DMS114 treated with DMSO at 0.1 percent for 48 hours (cell line): ENCODE measurements around the gene PLEKHJ1.
"Not testable (repeated sequence)": the region's sequence is repeated elsewhere in the genome, so short reads cannot be mapped to it uniquely, and the experiment has no call there.

Experiments
- DNase-seq: peaks from one replicate; lab custom pipeline; 2025; ENCODE audit not compliant: unreplicated experiment; lab: John Stamatoyannopoulos, UW

The PLEKHJ1 gene

GRCh38 chr19:2236314-2237050 lies at the start of gene PLEKHJ1, which contains the start of gene SF3A2:
Gene PLEKHJ1, minus strand, starts transcription at chr19:2236329. Its CDS starts 81 bp downstream, at chr19:2236248.
Gene SF3A2, plus strand, starts transcription at chr19:2236824. Its CDS starts 6,595 bp downstream, at chr19:2243419.
- peak; percentile 83 for DNase-seq

DNA sequence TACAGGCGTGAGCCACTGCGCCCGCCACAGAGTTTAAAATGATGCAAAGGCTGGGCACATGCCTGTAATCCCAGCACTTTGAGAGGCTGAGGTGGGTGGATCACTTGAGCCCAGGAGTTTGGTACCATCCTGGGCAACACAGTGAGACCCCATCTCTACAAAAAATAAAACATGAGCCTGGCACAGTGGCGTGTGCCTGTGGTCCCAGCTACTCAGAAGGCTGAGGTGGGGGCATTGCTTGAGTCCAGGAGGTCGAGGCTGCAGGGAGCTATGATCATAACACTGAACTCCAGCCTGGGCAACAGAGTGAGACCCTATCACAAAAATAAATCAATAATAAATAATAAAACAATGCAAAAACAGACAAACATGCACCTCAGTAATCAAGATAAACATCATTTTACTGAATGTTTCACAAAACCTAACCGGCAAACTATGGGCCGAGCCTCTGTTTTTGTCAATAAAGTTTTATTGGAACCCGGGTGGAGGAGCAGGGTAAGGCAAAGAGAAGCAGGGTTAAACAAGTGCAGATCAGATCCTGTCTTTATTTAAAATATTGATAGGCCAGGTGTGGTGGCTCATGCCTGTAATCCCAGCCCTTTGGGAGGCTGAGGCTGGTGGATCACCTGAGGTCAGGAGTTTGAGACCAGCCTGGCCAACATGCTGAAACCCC lies 47.8 kb upstream of the PLEKHJ1 start:
- DNase-seq = no peak

- DNase-seq = no peak
Observed at GRCh38 chr19:2282862-2283237, 46.7 kb upstream of the PLEKHJ1 start.

- no peak for DNase-seq
Observed at GRCh38 chr19:2282062-2282861, 46.1 kb upstream of the PLEKHJ1 start, which contains the start of gene PEAK3. Gene PEAK3, minus strand, starts transcription at chr19:2282175. Its CDS starts 1,244 bp downstream, at chr19:2280931.

DNA sequence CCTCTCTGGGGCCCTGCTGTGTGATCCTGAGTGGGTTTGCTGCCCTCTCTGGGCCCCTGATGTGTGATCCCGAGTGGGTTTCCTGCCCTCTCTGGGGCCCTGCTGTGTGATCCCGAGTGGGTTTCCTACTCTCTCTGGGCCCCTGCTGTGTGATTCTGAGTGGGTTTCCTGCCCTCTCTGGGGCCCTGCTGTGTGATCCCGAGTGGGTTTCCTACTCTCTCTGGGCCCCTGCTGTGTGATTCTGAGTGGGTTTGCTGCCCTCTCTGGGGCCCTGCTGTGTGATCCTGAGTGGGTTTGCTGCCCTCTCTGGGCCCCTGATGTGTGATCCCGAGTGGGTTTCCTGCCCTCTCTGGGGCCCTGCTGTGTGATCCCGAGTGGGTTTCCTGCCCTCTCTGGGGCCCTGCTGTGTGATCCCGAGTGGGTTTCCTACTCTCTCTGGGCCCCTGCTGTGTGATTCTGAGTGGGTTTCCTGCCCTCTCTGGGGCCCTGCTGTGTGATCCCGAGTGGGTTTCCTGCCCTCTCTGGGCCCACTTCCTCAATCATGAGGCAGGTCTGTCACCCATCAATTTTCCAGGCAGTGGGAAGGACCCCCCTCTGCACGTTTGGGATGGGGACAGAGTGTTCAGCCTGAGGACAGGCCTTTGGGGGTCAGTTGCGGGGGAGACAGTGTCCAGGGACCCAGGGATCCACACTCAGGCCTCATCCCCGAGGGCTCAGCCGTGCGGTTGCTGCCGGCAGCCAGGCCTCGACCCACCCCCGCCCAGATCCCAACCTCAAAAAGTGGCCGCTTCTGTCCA lies 45.3 kb upstream of the PLEKHJ1 start:
- DNase-seq = not testable (repeated sequence)

GRCh38 chr19:2280633-2281264 lies 44.6 kb upstream of the PLEKHJ1 start:
- no peak for DNase-seq

- no peak for DNase-seq
Observed at GRCh38 chr19:2278459-2279158, 42.5 kb upstream of the PLEKHJ1 start.

DNA sequence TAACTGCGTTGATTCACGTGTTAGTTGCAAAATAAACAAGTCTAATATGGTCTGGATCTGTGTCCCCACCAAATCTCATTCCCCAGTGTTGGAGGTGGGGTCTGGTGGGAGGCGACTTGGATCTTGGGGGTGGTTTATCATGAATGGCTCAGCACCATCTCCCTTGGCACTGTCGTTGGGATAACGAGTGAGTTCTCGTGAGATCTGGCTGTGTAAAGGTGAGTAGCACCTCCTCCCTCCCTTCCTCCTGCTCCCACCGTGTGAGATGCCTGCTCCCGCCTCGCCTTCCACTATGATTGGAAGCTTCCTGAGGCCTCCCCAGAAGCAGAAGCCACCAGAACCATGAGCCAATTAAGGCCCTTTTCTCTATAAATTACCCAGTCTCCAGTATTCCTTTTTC lies 41.0 kb upstream of the PLEKHJ1 start:
- DNase-seq = no peak

GRCh38 chr19:2276429-2276986 lies 40.4 kb upstream of the PLEKHJ1 start:
- no peak for DNase-seq

GRCh38 chr19:2275588-2276428 lies 39.7 kb upstream of the PLEKHJ1 start:
- DNase-seq = no peak

DNA sequence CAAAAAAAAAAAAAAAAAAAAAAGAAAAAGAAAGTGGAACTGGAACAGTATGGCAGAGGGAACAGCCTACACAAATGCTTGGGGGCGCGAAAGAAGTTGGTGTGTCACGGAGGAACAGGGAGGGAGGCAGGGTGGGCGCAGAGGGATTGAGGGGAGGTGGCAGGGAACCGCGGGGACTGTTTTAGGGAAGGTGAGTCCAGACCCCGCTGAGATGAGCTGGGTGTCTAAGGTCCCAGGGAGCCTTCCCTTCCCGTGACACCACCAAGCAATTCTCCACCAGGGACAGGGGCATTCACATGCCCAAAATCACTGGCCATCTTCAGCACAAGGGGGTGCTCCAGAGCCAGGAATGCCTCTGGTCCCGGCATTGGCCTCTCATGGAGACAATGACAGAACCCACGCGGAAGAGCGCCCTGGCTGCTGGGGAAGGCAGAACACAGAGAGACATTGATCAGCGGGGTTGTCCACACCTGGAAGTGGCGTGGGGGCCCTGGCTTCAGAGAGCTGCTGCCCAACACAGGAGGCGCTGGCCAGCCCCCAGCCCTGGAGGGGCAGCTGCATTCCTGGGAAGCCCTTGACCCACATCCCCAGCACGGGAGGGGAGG lies 38.9 kb upstream of the PLEKHJ1 start:
- DNase-seq = no peak

DNA sequence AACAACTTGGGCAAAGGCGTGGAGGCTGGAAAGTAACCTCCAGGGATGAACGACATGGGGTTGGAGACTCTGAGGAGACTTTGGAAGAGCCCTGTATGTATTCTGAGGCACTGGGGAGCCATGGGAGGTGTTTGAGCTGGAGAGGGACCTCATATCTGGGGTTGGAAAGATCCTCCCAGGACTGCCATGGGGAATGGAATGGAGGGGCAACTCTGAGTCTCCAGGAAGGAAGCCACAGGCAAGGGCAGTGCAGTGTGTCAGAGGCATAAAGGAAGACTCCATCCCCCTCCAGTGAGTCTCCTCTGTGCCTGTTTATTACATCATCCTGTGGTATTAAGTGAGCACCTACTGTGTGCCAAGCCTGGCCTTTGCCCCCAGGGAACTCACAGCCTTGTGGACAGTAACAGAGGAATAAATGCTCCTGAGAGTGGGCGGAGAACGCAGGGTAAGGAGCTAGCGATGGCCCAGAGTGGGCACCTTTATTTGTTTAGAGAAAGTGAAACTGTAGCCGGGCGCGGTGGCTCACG lies 38.1 kb upstream of the PLEKHJ1 start:
- DNase-seq = no peak

- DNase-seq = peak; percentile 20
Observed at GRCh38 chr19:2273356-2274184, 37.4 kb upstream of the PLEKHJ1 start.

GRCh38 chr19:2271234-2272103 lies 35.3 kb upstream of the PLEKHJ1 start:
- no peak for DNase-seq

- DNase-seq = no peak
Observed at GRCh38 chr19:2270423-2271233, 34.5 kb upstream of the PLEKHJ1 start.
